NCI-H2227 treated with DMSO at 0.1 percent for 48 hours (cell line): Measurements from ENCODE around the gene S100A6.
A peak's percentile ranks its signal among the peaks of the same experiment; 100 is the strongest.
"Not testable (repeated sequence)": the region's sequence is repeated elsewhere in the genome, so short reads cannot be mapped to it uniquely, and the experiment has no call there.

Experiments used
- DNase-seq: peaks from one replicate; lab custom pipeline; 2025; lab: John Stamatoyannopoulos, UW

S100A6 gene

DNA sequence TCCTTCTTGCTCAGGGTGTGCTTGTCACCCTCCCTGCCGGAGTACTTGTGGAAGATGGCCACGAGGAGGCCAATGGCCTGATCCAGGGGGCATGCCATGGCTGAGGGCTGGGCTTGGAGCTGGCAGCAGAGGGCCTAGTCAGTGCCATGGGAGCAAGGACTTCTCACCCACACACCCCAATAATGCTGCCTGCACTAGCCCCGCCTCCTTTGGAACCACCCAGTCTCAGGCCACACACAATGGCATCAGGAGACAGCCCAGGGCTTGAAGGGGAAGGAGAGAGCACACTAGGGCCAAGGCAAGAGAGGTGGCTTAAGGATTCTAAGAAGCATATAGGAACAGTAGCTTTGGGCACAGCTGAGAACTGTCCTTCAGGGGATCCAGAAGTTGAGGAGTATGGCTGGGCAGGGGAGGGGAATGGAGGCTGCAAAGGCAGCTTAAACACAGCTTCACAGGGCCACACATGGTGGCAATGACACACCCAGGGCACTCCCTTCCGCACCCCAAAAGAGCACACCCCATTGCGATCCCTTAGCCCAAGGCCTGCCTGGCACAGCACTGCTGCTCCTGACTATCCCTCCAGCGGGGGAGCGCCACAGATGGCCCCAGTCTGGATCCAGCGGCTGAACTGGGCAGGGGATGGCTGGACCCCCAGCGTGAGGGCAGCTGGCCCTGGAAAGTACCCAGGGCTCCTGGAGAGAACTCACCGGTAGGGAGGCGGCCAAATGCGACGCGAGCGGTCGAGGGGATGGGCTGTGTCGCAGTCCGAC is at the start of gene S100A6:
TSS of gene S100A6 (minus strand) at position 750 of the 770 bp plus-strand sequence. CDS start at position 98, 652 bp downstream.
- no peak for DNase-seq

DNA sequence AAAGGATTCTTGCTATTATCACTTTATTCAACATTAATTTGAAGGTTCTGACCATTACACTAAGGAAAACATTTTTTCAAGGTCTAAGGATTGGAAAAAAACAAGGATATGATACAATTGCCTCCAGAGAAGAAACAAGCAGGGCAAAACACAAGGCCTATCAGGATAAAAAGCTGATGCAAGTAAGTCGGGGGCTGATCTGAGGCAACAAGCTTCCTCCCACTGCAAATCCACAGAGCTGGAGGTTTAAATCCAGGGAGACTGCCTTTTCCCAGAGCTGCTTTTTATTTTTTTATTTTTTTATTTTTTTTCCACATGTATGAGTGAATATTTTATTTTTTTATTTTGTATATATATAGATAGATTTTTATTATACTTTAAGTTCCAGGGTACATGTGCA is 49.2 kb upstream of the S100A6 start:
- DNase-seq, result no peak

GRCh38 chr1:153583976-153584375 is 48.2 kb upstream of the S100A6 start:
- no peak for DNase-seq

- DNase-seq, result not testable (repeated sequence)
Observed at GRCh38 chr1:153583514-153583913, 47.7 kb upstream of the S100A6 start.

- DNase-seq, result not testable (repeated sequence)
Observed at GRCh38 chr1:153582836-153583235, 47.0 kb upstream of the S100A6 start.

GRCh38 chr1:153578936-153579335 is 43.1 kb upstream of the S100A6 start:
- DNase-seq, result no peak

GRCh38 chr1:153578490-153578889 is 42.7 kb upstream of the S100A6 start:
- DNase-seq, result no peak

GRCh38 chr1:153577624-153578051 is 41.8 kb upstream of the S100A6 start:
- DNase-seq, result no peak

DNA sequence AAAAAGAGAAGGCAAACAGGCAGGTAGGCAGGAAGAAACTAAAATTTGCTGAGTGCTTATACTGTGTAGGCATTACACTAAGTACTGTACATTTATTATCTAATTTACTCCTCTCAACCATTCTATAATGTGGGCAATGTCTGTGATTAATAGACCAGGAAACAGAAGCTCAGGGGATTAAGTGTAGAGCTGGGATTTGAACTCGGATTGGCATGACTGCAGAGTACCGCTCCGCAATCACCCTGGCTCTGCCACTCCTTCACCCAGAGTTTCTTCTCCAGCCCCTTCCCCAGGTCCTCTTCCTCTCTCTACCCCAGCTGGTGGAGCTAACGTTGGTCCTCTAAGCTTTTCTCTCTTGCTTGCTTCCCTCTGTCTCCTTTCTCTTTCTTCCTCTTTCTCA is 41.3 kb upstream of the S100A6 start:
- DNase-seq, result no peak

- DNase-seq, result not testable (repeated sequence)
Observed at GRCh38 chr1:153575497-153575896, 39.7 kb upstream of the S100A6 start.

GRCh38 chr1:153575081-153575491 is 39.3 kb upstream of the S100A6 start:
- not testable (repeated sequence) for DNase-seq

GRCh38 chr1:153573351-153573750 is 37.6 kb upstream of the S100A6 start:
- DNase-seq, result peak; percentile 21

GRCh38 chr1:153572569-153573015 is 36.8 kb upstream of the S100A6 start:
- no peak for DNase-seq

GRCh38 chr1:153571706-153572105 is 35.9 kb upstream of the S100A6 start:
- DNase-seq, result no peak

DNA sequence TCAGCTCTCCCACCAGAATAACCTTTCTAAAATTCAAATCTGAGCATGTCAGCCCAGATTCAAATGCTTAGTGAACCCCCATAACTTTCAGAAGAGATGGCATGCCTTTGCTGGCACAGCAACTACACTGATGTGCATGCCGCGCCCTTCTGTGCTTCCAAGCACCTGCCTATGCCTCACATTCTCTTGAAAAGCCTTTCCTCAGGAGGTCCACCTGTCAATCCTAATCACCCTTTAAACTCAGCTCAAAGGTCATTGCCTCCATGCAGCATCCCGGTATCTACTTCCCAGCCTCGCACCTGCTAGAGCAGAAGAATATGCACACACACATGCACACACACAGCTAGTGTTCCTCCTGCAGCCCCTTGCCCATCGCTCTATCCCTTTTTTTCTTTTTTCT is 35.1 kb upstream of the S100A6 start:
- DNase-seq, result no peak

- DNase-seq, result no peak
Observed at GRCh38 chr1:153569465-153569864, 33.7 kb upstream of the S100A6 start.

DNA sequence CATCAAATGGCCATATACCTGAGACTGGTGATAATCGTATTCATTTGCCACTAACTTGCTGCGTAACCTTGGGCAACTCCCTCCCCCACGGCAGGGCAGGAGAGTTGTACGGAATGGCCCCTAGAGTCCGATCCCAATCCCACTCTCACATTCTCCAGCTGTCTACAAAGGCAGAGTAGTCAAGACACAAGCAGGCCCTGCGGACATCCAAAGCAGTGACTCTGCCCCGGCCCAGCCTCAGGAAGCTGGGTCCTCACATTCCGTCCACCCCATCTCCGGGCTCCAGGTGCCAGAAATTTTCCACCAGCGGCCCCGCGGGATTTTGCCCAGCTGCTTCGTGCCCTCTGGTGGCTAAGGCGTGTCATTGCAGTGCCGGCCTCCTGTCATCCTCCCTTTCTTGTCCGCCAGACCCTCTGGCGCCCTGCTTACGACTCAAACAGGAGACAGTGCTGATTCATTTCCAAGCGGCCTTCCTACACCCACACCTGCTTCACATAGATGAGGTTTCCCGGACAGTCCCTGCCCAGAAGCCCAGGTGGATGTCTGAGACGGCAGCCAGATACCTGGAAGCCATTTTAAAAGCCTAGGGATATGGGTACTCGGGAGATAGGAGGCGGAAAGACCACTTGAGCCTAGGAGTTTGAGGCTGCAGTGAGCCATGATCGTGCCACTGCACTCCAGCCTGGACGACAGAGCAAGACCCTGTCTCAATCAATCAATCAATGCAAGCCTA is 32.7 kb upstream of the S100A6 start:
- peak; percentile 92 for DNase-seq

GRCh38 chr1:153567621-153568366 is 32.0 kb upstream of the S100A6 start:
- DNase-seq, result no peak

DNA sequence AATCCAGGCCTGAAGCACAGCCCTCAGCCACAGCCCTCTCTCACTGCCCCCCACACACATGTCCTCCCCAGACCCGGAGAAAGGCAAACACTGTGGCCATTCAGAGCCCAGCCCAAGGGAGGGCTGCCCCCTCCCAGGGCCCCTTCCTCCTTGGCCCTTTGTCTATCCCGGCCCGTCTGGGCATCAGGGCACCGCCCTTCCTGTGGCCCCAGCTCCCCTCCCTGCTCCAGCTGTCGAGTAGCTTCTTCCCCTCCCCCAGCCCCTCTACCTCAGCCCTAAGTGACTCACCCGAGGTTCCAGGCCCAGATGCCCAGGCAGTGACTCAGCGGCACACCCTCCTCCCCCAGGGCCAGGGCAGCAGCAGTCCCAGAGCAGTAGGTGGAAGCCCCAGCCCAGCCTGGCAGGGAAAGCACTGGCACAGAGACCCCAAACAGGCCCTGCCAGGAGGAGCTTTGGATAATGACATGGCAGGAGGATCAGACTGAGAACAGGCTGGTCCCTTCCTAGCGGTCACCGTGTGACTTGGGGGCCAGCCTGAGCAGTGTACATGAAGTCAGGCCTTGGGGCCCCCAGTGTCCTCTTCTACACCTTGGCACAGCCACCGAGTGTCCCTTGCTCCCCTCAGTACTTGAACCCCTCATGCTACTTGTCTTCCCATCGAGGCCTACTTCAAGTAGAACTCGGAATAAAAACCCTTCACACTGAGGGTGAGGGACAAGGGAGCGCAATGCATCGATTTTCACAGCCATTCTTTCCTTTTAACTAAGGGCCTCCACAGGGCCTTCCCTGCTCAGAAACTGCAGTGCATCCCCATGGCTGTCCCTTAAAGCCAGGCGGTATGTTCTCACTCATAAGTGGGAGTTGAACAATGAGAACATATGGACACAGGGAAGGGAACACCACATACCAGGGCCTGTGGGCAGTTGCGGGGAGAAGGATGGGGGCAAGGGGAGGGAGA is 30.9 kb upstream of the S100A6 start:
- no peak for DNase-seq

GRCh38 chr1:153565529-153566374 is 30.0 kb upstream of the S100A6 start, which contains the start of gene S100A2:
S100A2 (minus strand) TSS chr1:153565844; CDS start chr1:153563877, 1,967 bp downstream.
- no peak for DNase-seq
